Central memory CD8-positive, alpha-beta T cell (primary cell): ENCODE data around the gene SLC44A4.
"Not testable (repeated sequence)": the region's sequence is repeated elsewhere in the genome, so short reads cannot be mapped to it uniquely, and the experiment has no call there.

Experiments used
- ATAC-seq: fragments of 150-1000 bp; cut with Tn5 transposase; replicated peaks from 2 replicates; pipeline ENCODE4 v1.10.0; 2022; ENCODE audit warnings: mild to moderate bottlenecking, moderate FRiP score, moderate number of reproducible peaks; ENCODE audit not compliant: poor library complexity, severe bottlenecking; ENCODE audit errors: extremely low read depth
- DNase-seq, 2 donors: peaks; one replicate each; pipeline ENCODE4 v3.0.0; 2021; ENCODE audit warnings: low spot score in 2 of 2
- H3K27ac Mint-ChIP-seq: one replicate; pipeline ENCODE4 v1.8.0; 2022; ENCODE audit warnings: low read depth, mild to moderate bottlenecking, moderate library complexity, mixed read lengths
- H3K27me3 Mint-ChIP-seq: one replicate; pipeline ENCODE4 v1.8.0; 2022; ENCODE audit warnings: mixed read lengths
- H3K36me3 Mint-ChIP-seq: one replicate; pipeline ENCODE4 v1.8.0; 2022; ENCODE audit warnings: mild to moderate bottlenecking, moderate library complexity, mixed read lengths; ENCODE audit not compliant: insufficient read depth
- H3K4me1 Mint-ChIP-seq: one replicate; pipeline ENCODE4 v1.8.0; 2022; ENCODE audit warnings: mixed read lengths
- H3K4me3 Mint-ChIP-seq: one replicate; pipeline ENCODE4 v1.8.0; 2022; ENCODE audit warnings: mild to moderate bottlenecking, moderate library complexity, mixed read lengths
- H3K9me3 Mint-ChIP-seq: one replicate; pipeline ENCODE4 v1.8.0; 2022; ENCODE audit warnings: mixed read lengths

The SLC44A4 gene

DNA sequence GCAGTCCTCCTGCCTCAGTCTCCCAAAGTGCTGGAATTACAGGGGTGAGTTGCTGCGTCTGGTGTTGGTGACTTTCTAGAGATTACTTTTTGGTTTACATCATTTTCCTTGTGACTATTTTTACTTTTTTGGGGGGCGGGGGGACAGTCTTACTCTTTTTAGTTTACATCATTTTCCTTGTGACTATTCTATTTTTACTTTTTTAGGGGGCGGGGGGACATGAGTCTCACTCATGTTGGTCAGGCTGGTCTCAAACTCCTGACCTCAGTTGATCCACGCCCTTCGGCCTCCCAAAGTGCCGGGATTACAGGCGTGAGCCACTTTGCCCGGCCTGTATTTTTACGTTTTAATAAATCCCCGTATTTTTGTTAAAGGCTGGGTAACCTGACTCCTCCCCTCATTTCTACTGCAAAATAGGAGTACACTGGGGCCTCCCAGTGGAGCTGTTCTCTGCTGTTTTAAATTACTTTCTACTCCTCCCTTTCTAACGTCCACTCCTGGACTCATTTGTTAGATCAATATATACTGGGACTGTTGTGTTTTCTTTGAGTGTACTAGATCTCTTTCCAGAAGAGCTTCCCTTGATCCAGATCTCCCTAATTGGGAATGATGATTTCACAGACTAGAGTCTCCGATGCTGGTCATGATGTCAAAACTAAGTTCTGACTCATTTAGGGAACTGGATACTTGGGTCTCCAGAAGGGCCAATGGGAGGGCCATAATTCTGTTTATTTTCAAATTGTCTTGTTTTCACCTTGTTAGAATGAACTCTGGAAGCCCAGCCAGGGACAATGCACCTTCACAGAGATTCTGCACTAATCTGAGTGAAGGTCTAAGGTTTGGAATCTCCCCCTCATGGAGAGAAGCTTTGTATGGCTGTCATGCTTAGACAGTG lies 42.1 kb downstream of the SLC44A4 start:
- H3K36me3 Mint-ChIP-seq, result peaks cover 68% of the 10 kb centered on the region

DNA sequence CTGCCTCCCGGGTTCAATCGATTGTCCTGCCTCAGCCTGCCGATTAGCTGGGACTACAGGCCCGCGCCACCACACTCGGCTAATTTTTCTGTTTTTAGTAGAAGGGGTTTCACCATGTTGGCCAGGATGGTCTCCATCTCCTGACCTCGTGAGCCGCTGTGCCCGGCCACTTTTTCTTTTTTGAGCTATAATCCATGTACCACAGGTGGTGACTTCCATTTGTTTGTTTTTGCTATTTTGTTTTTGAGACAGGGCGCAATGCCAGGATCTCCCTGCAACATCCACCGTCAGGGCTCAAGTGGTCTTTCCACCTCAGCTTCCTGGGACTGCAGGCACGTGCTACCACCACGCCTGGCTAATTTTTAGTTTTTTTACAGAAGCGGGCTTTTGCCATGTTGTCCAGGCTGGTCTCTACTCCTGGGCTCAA lies 42.7 kb downstream of the SLC44A4 start:
- H3K9me3 Mint-ChIP-seq, result no peaks in the 10 kb centered on the region
- peak overlapping the region; percentile 91 for H3K4me3 Mint-ChIP-seq
- no peak for DNase-seq
- peaks cover 62% of the 10 kb centered on the region for H3K36me3 Mint-ChIP-seq
- no peak for ATAC-seq
- peaks cover 38% of the 10 kb centered on the region for H3K4me1 Mint-ChIP-seq
- H3K27me3 Mint-ChIP-seq, result no peaks in the 10 kb centered on the region
- peak overlapping the region; percentile 99 for H3K27ac Mint-ChIP-seq

More for the DNA sequence above, 42.1 kb downstream of the SLC44A4 start:
- DNase-seq (no peak), ATAC-seq (no peak)
- Mint-ChIP-seq H3K9me3 (no peaks in the 10 kb centered on the region), H3K4me3 (peak overlapping the region; percentile 91), H3K4me1 (peaks cover 38% of the 10 kb centered on the region), H3K27me3 (no peaks in the 10 kb centered on the region), H3K27ac (peak overlapping the region; percentile 99)

DNA sequence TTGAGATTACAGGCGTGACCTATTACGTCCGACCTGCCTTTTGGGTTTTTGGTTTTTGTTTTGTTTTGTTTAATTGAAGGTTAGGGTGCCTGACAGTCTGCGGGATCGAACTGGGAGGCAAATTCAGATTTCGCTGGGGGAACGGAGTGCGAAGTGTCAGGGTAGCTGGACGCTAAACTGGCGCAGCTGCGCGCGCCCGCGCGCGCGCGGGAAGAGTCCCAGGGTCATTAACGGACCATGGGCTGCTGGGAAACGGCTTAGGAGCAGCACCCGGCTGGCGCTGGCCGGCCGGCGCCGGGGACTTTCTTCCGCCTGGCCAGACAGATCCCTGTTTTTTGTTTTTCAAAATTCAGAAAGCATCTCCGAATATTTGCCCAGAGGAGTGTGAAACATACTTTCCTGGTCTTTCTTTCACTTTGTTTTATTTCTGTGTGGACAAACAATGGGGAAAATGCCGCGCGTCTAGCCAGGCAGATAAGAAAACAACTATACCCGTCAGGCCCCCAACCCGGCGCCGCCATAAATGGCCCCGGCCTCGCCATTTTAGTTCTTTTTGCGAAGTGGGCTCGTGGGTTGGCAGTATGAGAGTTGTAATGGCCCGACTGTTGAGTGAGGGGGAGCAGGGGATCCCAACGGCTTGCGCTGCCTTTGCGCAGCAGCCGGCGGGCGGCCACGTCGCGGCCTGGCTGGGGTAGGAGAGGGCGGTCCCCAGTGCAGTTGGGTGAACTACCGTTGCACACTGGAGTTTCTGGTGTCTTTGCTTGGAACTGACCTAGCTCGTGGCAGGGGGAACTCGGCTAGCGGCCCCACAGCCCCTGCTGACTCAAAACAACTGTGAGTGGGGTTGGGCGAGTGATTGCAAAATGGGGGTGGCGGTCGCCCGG lies 44.2 kb downstream of the SLC44A4 start:
- Mint-ChIP-seq H3K36me3 (peaks cover 52% of the 10 kb centered on the region), H3K9me3 (no peaks in the 10 kb centered on the region)

DNA sequence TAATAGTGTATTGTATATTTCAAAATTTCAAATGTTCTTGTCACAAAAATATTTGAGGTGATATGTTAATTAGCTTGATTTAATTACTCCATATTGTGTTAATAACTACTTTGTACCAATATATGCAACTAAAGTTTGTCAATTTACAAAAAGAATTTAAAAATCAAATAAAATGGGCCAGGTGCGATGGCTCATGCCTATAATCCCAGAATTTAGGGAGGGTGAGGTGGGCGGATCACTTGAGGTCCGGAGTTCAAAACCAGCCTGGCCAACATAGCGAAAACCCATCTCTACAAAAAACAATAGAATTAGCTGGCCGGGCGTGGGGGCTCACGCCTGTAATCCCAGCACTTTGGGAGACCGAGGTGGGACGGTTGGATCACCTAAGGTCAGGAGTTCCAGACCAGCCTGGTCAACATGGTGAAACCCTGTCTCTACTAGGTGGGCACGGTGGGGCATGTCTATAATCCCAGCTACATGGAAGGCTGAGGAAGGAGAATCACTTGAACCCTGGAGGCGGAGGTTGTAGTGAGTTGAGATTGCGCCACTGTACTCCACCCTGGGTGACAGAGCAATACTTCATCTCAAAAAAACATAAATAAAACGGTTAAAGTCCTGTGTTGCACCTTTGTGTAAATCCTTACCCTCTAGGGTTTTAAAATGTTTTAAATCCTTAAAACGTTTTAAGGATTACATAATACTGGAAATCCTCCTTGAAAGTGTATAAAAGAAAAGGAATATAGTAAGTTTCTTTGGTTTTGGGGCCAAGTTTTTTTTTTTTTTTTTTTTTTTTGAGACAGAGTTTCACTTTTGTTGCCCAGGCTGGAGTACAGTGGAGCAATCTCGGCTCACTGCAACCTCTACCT lies 47.2 kb downstream of the SLC44A4 start:
- H3K9me3 Mint-ChIP-seq, result no peaks in the 10 kb centered on the region
- H3K27me3 Mint-ChIP-seq, result no peaks in the 10 kb centered on the region
- peaks cover 44% of the 10 kb centered on the region for H3K4me1 Mint-ChIP-seq
- H3K4me3 Mint-ChIP-seq, result peak overlapping the region; percentile 80
- no peak for ATAC-seq
- no peak for DNase-seq
- peaks cover 24% of the 10 kb centered on the region for H3K36me3 Mint-ChIP-seq
- H3K27ac Mint-ChIP-seq, result peak overlapping the region; percentile 55

More for the DNA sequence above, 44.2 kb downstream of the SLC44A4 start:
- ATAC-seq, result peak; percentile 54
- DNase-seq, result peak; percentile 73 to 78
- Mint-ChIP-seq H3K27ac (peak overlapping the region; percentile 99), H3K4me3 (peak overlapping the region; percentile 91), H3K4me1 (peaks cover 53% of the 10 kb centered on the region), H3K27me3 (no peaks in the 10 kb centered on the region)

DNA sequence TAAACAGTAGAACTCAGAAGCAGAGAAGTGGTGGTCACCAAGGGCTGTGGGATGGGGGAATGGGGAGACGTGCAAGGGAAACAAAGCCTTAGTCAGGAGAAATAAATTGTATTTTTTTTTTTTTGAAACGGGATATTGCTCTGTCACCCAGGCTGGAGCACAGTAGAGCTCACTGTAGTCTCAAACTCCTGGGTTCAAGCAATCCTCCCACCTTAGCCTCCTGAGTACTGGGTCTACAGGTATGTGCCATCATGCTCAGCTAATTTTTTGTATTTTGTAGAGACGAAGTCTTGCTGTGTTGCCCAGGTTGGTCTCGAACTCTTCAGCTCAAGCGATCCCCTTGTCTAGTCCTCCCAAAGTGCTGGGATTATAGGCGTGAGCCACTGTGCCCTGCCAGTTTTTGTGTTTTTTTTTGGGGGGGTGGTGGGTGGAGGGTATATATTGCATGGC lies 47.9 kb downstream of the SLC44A4 start:
- H3K27me3 Mint-ChIP-seq, result no peaks in the 10 kb centered on the region
- H3K9me3 Mint-ChIP-seq, result no peaks in the 10 kb centered on the region
- ATAC-seq (no peak), DNase-seq (no peak)
- peaks cover 19% of the 10 kb centered on the region for H3K36me3 Mint-ChIP-seq
- H3K4me3 Mint-ChIP-seq, result peak overlapping the region; percentile 80
- peak overlapping the region; percentile 89 for H3K27ac Mint-ChIP-seq
- peaks cover 39% of the 10 kb centered on the region for H3K4me1 Mint-ChIP-seq

DNA sequence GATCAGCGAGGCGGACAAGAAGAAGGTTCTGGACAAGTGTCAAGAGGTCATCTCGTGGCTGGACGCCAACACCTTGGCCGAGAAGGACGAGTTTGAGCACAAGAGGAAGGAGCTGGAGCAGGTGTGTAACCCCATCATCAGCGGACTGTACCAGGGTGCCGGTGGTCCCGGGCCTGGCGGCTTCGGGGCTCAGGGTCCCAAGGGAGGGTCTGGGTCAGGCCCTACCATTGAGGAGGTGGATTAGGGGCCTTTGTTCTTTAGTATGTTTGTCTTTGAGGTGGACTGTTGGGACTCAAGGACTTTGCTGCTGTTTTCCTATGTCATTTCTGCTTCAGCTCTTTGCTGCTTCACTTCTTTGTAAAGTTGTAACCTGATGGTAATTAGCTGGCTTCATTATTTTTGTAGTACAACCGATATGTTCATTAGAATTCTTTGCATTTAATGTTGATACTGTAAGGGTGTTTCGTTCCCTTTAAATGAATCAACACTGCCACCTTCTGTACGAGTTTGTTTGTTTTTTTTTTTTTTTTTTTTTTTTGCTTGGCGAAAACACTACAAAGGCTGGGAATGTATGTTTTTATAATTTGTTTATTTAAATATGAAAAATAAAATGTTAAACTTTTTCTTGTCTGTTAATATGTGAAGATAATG lies 49.0 kb downstream of the SLC44A4 start:
- Mint-ChIP-seq H3K27ac (peak overlapping the region; percentile 89), H3K4me1 (peaks cover 29% of the 10 kb centered on the region)

DNA sequence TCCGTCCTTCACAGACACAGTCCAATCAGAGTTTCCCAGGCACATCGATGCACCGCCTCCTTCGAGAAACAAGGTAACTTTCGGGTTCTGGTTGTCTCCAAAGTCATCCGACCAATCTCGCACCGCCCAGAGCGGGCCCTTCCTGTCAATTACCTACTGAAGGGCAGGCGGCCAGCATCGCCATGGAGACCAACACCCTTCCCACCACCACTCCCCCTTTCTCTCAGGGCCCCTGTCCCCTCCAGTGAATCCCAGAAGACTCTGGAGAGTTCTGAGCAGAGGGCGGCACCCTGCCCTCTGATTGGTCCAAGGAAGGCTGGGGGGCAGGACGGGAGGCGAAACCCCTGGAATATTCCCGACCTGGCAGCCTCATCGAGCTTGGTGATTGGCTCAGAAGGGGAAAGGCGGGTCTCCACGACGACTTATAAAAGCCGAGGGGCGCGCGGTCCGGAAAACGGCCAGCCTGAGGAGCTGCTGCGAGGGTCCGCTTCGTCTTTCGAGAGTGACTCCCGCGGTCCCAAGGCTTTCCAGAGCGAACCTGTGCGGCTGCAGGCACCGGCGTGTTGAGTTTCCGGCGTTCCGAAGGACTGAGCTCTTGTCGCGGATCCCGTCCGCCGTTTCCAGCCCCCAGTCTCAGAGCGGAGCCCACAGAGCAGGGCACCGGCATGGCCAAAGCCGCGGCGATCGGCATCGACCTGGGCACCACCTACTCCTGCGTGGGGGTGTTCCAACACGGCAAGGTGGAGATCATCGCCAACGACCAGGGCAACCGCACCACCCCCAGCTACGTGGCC lies 51.3 kb downstream of the SLC44A4 start, which contains the start of gene HSPA1B:
HSPA1B (plus strand) TSS at position 453 of the 794 bp plus-strand sequence; CDS start at position 666, 213 bp downstream.
- peak; percentile 61 for ATAC-seq
- peak; percentile 58 to 65 for DNase-seq
- H3K9me3 Mint-ChIP-seq, result no peaks in the 10 kb centered on the region
- peak within 1 kb of the TSS; percentile 88 for H3K4me3 Mint-ChIP-seq
- H3K27me3 Mint-ChIP-seq, result no peaks in the 10 kb centered on the region
- H3K36me3 Mint-ChIP-seq, result peaks cover 6% of the 10 kb centered on the region
- H3K27ac Mint-ChIP-seq, result peak within 1 kb of the TSS; percentile 92
- peaks cover 26% of the 10 kb centered on the region for H3K4me1 Mint-ChIP-seq

More for the DNA sequence above, 49.0 kb downstream of the SLC44A4 start:
- Mint-ChIP-seq H3K9me3 (no peaks in the 10 kb centered on the region), H3K4me3 (peak overlapping the region; percentile 80), H3K36me3 (peaks cover 11% of the 10 kb centered on the region), H3K27me3 (no peaks in the 10 kb centered on the region)
- no peak for DNase-seq
- ATAC-seq, result peak; percentile 52

DNA sequence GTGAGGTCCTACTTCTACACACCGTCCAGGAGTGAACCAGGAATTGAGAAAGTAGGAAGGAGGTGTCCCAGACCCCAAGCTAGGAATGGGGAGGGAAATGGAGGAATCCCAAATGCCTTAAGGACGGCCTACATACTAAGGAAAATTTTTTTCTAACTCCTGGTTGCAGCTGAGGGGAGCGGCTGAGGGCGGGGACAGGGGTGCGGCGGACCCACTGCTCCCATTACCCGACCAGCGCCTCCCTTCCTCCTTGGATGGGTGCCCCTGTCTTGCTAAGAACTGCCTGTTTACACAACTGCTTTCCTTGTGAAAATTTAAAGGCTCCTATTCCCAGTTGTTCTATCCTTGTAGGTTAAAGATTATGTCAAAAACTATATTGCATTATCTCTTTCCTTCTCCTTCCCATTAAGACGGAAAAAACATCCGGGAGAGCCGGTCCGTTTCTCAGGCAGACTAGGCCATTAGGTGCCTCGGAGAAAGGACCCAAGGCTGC lies 52.0 kb downstream of the SLC44A4 start:
- peaks cover 32% of the 10 kb centered on the region for H3K4me1 Mint-ChIP-seq
- H3K27ac Mint-ChIP-seq, result peak overlapping the region; percentile 92
- peak overlapping the region; percentile 88 for H3K4me3 Mint-ChIP-seq
- ATAC-seq, result no peak
- H3K27me3 Mint-ChIP-seq, result no peaks in the 10 kb centered on the region
- no peaks in the 10 kb centered on the region for H3K9me3 Mint-ChIP-seq
- H3K36me3 Mint-ChIP-seq, result peaks cover 11% of the 10 kb centered on the region
- no peak for DNase-seq

DNA sequence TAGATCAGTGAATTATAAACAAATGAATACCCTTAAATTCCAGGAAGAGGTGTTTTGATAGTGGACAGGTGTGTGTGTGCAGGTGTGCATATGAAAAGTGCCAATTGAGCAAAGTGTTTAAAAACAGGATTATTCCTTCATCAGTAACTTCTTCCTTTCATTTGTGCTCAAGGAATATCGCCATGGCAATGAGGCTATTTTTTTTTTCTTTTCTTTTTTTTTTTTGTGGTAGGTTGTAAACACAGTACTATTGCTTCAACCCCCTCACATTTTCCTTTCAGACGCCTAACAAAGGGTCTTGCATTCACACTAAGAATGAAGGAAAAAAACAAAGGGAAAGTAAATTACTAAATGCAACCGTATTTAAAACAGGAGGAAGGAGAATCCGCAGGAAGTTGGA lies 53.2 kb downstream of the SLC44A4 start:
- peak overlapping the region; percentile 88 for H3K4me3 Mint-ChIP-seq
- ATAC-seq (no peak), DNase-seq (no peak)
- H3K36me3 Mint-ChIP-seq, result peaks cover 13% of the 10 kb centered on the region
- H3K9me3 Mint-ChIP-seq, result no peaks in the 10 kb centered on the region
- no peaks in the 10 kb centered on the region for H3K27me3 Mint-ChIP-seq
- H3K27ac Mint-ChIP-seq, result peak overlapping the region; percentile 92
- peaks cover 34% of the 10 kb centered on the region for H3K4me1 Mint-ChIP-seq

DNA sequence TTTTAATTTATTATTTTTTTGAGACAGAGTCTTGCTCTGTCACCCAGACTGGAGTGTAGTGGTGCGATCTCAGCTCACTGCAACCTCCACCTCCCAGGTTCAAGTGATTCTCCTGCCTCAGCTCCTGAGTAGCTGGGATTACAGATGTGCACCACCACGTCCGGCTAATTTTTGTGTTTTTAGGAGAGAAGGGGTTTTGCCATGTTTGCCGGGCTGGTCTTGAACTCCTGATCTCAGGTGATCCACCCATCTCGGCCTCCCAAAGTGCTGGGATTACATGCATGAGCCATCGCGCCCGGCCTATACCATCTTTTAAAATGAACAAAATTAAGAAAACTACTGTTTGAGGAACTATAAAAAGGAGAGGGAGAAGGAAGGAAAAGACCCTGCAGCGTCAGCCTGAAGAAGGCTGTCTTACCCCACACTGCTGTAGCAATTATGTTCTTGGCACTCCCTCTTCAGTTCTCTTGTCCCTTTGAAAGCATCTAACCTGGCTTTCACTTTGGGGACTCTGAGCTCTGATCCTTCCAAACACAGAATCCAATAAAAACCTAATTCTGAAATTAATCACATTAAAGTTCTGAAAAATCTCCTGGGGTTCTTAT lies 55.1 kb downstream of the SLC44A4 start:
- H3K27me3 Mint-ChIP-seq, H3K9me3 Mint-ChIP-seq, H3K27ac Mint-ChIP-seq, ATAC-seq, H3K36me3 Mint-ChIP-seq, DNase-seq: not testable (repeated sequence)
- Mint-ChIP-seq H3K4me3 (peak overlapping the region; percentile 27), H3K4me1 (peaks cover 26% of the 10 kb centered on the region)
